Measurements from ENCODE around the gene NR4A3.
"Not testable (repeated sequence)": the region's sequence is repeated elsewhere in the genome, so short reads cannot be mapped to it uniquely, and the experiment has no call there.

Gene NR4A3

DNA sequence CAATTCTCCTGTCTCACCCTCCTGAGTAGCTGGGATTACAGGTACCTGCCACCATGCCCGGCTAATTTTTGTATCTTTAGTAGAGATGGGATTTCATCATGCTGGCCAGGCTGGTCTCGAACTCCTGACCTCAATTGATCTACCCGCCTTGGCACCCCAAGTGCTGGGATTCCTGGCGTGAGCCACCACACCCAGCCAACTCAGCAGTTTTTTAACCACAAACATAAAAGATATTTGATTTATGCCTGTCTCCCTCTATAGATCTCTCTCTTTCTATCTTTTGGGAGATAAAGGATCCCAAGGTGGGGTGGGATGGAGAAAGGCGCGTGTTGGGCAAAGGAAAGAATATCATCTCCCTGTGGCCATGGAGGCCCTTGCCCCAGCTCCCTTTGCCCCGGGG lies 26.8 kb downstream of the NR4A3 start:
- no peak for DNase-seq (ENCODE audit: low read depth)
- TF ChIP-seq, protein P1, sequence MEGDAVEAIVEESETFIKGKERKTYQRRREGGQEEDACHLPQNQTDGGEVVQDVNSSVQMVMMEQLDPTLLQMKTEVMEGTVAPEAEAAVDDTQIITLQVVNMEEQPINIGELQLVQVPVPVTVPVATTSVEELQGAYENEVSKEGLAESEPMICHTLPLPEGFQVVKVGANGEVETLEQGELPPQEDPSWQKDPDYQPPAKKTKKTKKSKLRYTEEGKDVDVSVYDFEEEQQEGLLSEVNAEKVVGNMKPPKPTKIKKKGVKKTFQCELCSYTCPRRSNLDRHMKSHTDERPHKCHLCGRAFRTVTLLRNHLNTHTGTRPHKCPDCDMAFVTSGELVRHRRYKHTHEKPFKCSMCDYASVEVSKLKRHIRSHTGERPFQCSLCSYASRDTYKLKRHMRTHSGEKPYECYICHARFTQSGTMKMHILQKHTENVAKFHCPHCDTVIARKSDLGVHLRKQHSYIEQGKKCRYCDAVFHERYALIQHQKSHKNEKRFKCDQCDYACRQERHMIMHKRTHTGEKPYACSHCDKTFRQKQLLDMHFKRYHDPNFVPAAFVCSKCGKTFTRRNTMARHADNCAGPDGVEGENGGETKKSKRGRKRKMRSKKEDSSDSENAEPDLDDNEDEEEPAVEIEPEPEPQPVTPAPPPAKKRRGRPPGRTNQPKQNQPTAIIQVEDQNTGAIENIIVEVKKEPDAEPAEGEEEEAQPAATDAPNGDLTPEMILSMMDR (conservative IDR thresholded peaks at IDR 0.05; ENCODE audit: control insufficient read depth, insufficient read depth, low read depth, low read length) = no peak
- no peak overlapping the region for H3K4me3 ChIP-seq (ENCODE audit: control insufficient read depth, low read depth, low read length)

DNA sequence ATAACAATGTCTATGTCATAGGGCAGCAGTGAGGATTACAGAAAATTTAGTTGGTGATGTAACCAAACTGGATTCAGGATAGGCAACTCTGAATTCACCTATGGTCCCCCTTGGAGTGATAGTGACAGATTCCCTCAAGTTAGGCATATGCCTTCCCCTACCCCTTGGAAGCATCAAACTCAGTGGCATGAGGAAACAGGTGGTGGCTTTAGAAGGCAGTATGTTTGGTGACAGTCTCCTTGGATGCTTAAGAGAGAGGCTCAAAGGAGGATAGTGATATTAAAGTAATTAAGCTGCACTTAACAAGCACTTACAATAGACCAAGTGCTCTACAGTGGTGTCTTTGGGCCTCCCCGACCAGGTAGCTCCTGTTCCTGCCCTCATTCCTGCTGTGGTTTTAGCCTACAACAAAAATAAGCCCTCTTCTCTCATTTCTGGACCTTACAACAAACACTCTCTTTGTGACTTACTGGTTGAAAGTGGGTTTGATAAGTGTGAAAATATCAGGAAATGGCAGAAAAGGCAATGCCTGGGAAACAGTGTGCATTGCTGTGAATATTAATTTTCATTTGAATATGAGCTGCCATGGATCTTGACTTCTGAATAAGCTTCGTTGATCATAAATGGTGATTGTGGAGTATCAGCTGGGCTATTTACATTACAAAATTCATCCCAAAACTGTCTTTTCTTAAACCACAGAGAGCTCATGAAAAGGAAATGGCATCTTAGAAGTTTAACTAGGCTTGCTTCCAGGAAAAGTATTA lies 29.2 kb downstream of the NR4A3 start:
- no peak for DNase-seq (ENCODE audit: low read depth)
- H3K4me3 ChIP-seq (ENCODE audit: control insufficient read depth, low read depth, low read length) = no peak overlapping the region

DNA sequence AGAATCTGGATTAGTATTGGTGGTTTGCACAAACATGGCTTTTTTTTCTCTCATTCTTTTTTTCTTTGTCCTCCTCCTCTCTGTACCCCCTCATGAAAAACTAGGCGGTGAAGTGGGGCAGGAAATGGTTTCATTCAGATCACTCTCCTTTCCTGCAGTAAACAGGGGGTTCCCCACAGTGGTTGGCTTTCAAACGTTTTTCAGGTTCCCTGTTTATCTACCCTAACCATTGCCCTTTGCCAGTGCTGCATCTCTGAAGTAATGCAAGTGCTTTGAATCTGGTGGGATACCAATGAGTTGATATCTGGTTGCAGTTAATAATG lies 29.8 kb downstream of the NR4A3 start:
- no peak overlapping the region for H3K4me3 ChIP-seq (ENCODE audit: control insufficient read depth, low read depth, low read length)
- no peak for DNase-seq (ENCODE audit: low read depth)
- TF ChIP-seq, protein P1 (conservative IDR thresholded peaks at IDR 0.05; ENCODE audit: control insufficient read depth, insufficient read depth, low read depth, low read length) = no peak

More for the DNA sequence above, 29.2 kb downstream of the NR4A3 start:
- TF ChIP-seq, protein P1 (conservative IDR thresholded peaks at IDR 0.05; ENCODE audit: control insufficient read depth, insufficient read depth, low read depth, low read length) = no peak

DNA sequence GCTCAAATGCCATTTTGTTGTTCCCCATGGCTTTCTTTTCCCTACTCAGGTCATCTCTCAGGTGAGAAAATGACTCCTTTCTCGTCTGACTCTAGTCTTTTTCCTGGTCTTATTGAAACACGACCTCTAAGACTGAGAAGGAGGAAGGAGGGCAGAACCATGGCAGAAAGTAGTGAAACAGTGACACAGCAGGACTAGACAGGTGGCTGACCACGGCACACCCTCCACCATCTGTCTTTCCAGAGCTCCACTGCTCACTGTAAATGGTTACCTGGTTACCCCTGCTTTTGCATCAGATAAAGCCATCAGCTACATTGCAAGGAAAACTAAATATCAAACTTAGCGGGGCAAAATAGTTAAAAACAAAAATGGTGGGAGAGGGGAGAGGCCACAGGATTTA lies 30.9 kb downstream of the NR4A3 start:
- H3K4me3 ChIP-seq (ENCODE audit: control insufficient read depth, low read depth, low read length) = no peak overlapping the region

DNA sequence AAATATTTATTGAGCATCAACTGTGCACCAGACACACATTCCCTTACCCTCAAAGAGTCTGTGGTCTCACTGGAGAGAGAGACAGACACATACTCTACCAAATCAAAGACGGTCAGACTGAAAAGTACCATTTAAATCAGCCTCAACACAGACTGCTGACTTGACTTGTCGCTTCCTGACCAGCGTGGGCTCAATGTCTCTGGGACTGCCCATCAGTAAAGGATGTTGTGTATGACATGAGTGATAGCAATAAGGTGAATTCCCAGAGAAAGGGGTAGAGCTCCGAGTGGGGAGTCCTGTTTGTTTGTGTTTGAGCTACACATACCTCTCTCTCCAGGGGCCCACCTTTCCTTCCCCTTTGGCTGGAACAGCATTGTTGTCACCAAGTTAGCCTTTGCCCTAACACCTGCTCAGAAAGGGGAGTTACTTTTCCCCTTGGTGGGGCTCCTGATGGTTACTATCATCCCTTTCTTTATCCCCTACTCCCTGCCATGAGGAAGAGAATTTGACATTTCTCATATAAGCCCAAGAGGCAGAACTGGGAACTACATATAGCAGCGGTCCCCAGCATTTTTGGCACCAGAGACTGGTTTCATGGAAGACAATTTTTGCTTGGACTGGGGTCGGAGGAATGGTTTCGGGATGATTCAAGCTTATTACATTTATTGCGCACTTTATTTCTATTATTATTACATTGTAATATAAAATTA lies 33.9 kb downstream of the NR4A3 start:
- TF ChIP-seq, protein P1 (conservative IDR thresholded peaks at IDR 0.05; ENCODE audit: control insufficient read depth, insufficient read depth, low read depth, low read length) = peak; percentile 13
- DNase-seq (ENCODE audit: low read depth) = no peak
- H3K4me3 ChIP-seq (ENCODE audit: control insufficient read depth, low read depth, low read length) = no peak overlapping the region

More for the DNA sequence above, 30.9 kb downstream of the NR4A3 start:
- TF ChIP-seq, protein P1 (conservative IDR thresholded peaks at IDR 0.05; ENCODE audit: control insufficient read depth, insufficient read depth, low read depth, low read length) = no peak
- no peak for DNase-seq (ENCODE audit: low read depth)

DNA sequence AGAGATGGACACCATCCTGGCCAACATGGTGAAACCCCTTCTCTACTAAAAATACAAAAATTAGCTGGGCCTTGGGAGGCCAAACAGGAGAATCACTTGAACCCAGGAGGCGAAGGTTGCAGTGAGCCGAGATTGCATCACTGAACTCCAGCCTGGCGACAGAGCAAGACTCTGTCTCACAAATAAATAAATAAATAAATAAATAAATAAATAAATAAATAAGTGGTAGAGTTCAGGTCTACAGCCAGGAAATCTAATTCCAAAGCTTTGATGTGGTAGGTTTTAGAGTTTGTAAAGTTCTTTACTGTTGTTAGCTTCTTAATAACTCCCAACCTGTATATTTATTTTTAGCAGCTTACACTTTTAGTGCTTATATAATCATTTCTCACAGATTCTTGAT lies 35.9 kb downstream of the NR4A3 start:
- DNase-seq (ENCODE audit: low read depth); H3K4me3 ChIP-seq (ENCODE audit: control insufficient read depth, low read depth, low read length): not testable (repeated sequence)

DNA sequence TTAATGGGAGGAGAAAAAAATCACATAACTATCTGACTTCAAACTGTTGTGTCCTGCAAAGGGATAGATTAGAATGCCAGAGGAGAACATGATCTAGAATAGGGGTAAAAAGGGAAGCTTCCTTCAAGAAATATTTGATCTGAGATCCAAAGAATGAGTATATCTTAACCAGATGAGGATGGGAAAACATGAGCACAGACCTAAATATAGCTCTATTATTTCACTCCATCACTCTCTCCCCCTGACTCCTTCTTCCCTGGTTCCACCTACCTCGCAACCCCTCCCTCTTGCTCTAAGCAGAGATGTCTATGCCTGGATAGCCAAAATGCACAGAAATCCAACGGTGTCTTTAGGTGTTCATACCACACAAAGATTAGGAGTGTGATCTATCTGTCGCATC lies 36.4 kb downstream of the NR4A3 start:
- H3K4me3 ChIP-seq (ENCODE audit: control insufficient read depth, low read depth, low read length) = no peak overlapping the region
- no peak for DNase-seq (ENCODE audit: low read depth)
- TF ChIP-seq, protein P1 (conservative IDR thresholded peaks at IDR 0.05; ENCODE audit: control insufficient read depth, insufficient read depth, low read depth, low read length) = no peak

Measured in fibroblast of mammary gland (primary cell).